ENCODE results near the gene PRKAR2A. TPM values are rescaled to one million over a fixed set of nuclear protein-coding genes. Genes with fewer than 3 reads are reported as not detected.

PRKAR2A gene
- polyA plus RNA-seq, 1 of the 3 experiments (the other 2 are of a cell fraction), result 5.2 TPM

DNA sequence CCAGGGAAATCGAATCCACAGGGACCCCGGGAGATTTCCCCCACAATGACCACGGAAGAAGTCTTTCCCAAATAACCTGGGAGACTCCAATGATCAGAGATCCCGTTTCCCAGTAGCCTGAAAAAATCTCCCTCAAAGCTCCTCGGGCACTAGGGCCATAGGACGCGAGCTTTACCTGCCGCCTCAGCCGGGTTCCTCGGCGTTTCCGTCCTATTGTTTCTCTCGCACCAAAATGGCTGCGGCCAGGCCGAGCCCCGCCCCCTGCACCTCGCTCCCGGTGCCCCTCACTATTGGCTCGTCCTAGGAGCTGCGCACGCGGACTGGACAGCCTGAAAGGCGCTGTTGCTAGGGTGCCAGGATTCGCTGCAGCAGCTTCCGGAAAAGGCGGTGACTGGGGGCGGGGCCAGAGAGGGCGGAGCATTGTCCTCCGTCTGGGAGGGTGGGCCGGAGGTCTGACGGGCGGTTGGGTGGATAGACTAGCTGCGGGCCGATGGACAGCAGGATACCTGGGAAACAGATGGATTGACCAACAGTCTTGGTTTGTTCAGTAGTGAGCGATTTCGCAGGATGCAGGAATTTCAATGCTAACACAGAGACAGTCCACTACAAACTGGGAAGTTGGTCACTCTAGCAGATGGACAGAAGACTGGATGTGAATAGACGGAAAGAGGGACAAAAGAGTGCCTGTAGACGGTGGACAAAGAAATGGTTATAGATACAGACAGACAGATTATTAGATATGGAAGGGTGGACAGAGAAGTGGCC is 130.5 kb downstream of the PRKAR2A start, which contains the start of gene IP6K2 (continued):
- TF ChIP-seq RFX5 (IDR thresholded peaks at IDR 0.05; ENCODE audit: low read length) (peak; percentile 99), GATA2 (CRISPR knock-in tag; IDR thresholded peaks at IDR 0.05) (no peak), POLR2AphosphoS5 (IDR thresholded peaks at IDR 0.05; ENCODE audit: low read depth, low read length) (peak; percentile 96), NFIC (IDR thresholded peaks at IDR 0.05; ENCODE audit: borderline replicate concordance) (no peak), RCOR1 (IDR thresholded peaks at IDR 0.05; ENCODE audit: low read length) (peak; percentile 10; the same call in 1 of the 2 replicates), JUND (IDR thresholded peaks at IDR 0.05) (no peak), FOXJ3 (CRISPR knock-in tag; IDR thresholded peaks at IDR 0.05) (no peak), CHD2 (IDR thresholded peaks at IDR 0.05; ENCODE audit: low read length, partially characterized antibody) (peak; percentile 11)
- TF ChIP-seq, protein P1, sequence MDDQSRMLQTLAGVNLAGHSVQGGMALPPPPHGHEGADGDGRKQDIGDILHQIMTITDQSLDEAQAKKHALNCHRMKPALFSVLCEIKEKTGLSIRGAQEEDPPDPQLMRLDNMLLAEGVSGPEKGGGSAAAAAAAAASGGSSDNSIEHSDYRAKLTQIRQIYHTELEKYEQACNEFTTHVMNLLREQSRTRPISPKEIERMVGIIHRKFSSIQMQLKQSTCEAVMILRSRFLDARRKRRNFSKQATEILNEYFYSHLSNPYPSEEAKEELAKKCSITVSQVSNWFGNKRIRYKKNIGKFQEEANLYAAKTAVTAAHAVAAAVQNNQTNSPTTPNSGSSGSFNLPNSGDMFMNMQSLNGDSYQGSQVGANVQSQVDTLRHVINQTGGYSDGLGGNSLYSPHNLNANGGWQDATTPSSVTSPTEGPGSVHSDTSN (IDR thresholded peaks at IDR 0.05), result 0 out of 2 replicates have a peak, but pooled peaks have one; percentile 12
- TF ChIP-seq, protein P2, sequence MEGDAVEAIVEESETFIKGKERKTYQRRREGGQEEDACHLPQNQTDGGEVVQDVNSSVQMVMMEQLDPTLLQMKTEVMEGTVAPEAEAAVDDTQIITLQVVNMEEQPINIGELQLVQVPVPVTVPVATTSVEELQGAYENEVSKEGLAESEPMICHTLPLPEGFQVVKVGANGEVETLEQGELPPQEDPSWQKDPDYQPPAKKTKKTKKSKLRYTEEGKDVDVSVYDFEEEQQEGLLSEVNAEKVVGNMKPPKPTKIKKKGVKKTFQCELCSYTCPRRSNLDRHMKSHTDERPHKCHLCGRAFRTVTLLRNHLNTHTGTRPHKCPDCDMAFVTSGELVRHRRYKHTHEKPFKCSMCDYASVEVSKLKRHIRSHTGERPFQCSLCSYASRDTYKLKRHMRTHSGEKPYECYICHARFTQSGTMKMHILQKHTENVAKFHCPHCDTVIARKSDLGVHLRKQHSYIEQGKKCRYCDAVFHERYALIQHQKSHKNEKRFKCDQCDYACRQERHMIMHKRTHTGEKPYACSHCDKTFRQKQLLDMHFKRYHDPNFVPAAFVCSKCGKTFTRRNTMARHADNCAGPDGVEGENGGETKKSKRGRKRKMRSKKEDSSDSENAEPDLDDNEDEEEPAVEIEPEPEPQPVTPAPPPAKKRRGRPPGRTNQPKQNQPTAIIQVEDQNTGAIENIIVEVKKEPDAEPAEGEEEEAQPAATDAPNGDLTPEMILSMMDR (IDR thresholded peaks at IDR 0.05), result no peak

DNA sequence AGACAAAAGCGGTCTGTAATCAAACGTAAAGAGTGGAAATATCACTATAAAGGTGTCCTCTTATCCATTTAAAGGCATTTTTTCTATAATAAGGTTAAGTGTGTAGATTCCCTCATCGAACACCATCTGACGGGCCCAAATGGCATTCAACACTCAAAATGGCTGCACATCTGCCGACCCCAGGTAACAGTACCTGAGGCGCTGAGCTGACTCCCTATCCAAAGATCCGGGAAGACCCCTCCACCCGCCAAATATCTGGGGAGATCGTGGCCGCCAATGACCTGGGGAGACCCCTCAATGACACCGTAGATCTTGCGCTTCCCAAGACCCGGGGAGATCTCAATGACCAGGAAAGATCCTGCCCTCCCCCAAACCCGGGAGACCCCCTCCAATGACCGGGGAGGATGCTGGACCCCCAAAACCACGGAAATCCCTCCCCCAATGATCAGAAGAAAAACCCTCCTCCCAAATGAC is 131.1 kb downstream of the PRKAR2A start:
- Histone ChIP-seq H3K4me1 (ENCODE audit: control insufficient read depth in 1 of 2, insufficient read depth in 2 of 2, low read depth in 1 of 2, low read length in 1 of 2) (peaks cover 8 to 13% of the 10 kb centered on the region in 2 experiments; a peak in 3 of 4 replicates), H3K9me3 (no peaks in the 10 kb centered on the region), H3K9me2 (no peaks in the 10 kb centered on the region), H3K27me3 (ENCODE audit: insufficient read depth) (no peaks in the 10 kb centered on the region), H3F3A (replicated peaks; ENCODE audit: insufficient read depth) (no peaks in the 10 kb centered on the region), H3K36me3 (replicated peaks in 1 of 2; ENCODE audit: control insufficient read depth in 1 of 2, insufficient read depth in 2 of 2, low read length in 1 of 2) (peaks cover 14 to 32% of the 10 kb centered on the region in 2 experiments), H2AFZ (ENCODE audit: low read depth) (peak overlapping the region; percentile 72; the same call in 1 of the 2 replicates), H3K79me2 (ENCODE audit: insufficient read depth) (peaks cover 55% of the 10 kb centered on the region), H3K4me3 (ENCODE audit: low read depth in 2 of 2, low read length in 1 of 2) (peak overlapping the region; percentile 84 to 90), H4K20me1 (ENCODE audit: insufficient read depth) (peaks cover 44% of the 10 kb centered on the region), H3K4me2 (peak overlapping the region; percentile 71), H3K9ac (peak overlapping the region; percentile 100), H3K27ac (ENCODE audit: low read depth in 2 of 2, low read length in 1 of 2) (peak overlapping the region; percentile 85 to 94)
- peak; percentile 42 for DNase-seq
- POLR2A ChIA-PET, result interaction anchor here (0.6 to 1.6 kb wide), 16 partner anchors 8 to 774 kb away, joined by 3 to 7 read pairs (median 4); partner anchors contain the start of genes CELSR3, NDUFAF3, PRKAR2A and QRICH1
- WGBS (ENCODE audit: low lambda C conversion rate), result 0% methylated on average over 14 of the region's 16 CpGs
- CTCF ChIA-PET, result interaction anchor here (0.8 to 5.3 kb wide), 6 partner anchors 12 to 116 kb away, joined by 3 to 21 read pairs (median 4); partner anchors contain the start of gene NCKIPSD
- TF ChIP-seq YY1 (IDR thresholded peaks at IDR 0.05; ENCODE audit: low read depth) (peak; percentile 42; the same call in 1 of the 2 replicates), TEAD4 (IDR thresholded peaks at IDR 0.05; ENCODE audit: borderline replicate concordance, insufficient read depth) (0 out of 2 replicates have a peak, but pooled peaks have one; percentile 12), NRF1 (IDR thresholded peaks at IDR 0.05; ENCODE audit: low read depth, low read length) (no peak)
